GM08714 (cell line): ENCODE data around the gene AP5S1.
A peak's percentile ranks its signal among the peaks of the same experiment; 100 is the strongest.

Experiments
- H3K4me3 ChIP-seq: fragments of 200-500 bp; sonication (Bioruptor generic); 2 replicates; pipeline ENCODE4 v1.5.1; 2014; ENCODE audit warnings: mild to moderate bottlenecking, low read length, inconsistent platforms
- ZNF274 ChIP-seq: IDR thresholded peaks from 2 replicates; pipeline ENCODE4 v1.6.1; 2012; ENCODE audit warnings: mild to moderate bottlenecking, low read depth, low read length

The AP5S1 gene

DNA sequence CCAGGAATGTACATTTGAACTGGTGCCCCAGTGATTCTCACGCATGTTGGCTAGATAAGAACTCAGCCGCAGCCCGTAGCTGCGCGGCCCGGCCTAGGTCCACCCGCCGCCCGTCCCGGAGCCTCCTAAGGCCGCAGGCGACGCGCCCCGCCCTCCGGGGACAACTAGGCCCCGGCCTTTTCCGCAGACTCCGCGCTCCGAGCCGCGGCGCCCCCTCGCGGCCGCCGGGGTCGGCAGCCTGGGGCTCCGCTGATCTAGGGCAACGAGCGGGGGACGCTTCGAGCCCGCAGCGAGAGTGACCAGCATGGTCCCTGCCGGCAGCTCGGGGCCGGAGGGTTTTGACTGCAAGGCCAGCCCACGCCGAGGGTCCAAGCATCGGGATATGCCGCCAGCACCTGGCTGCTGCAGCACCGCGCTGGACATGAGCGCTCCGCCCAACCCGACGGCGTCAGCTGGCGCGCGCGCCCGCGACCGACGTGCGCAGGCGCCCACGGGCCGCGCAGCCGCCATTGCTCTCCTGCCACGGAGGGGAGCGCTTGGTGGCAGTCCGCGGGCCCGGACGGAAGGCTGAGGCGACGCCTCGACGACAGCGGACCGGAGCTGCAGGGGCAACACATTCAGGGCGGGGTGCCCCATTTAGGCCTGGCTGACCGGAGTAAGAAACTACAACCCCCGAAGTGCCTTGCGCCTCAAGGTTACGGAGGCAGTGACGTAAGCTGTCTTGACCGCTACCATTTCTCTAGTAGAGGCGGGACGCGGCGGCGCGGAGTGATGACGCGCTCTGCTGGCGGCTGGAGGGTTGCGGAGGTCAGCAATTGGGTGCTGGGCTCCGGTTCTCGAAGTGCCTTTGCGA lies at the start of gene AP5S1:
Gene AP5S1 (plus strand): TSS at position 500 of the 853 bp plus-strand sequence. CDS start 1,571 bp downstream, outside the sequence.
- peak within 1 kb of the TSS; percentile 86 for H3K4me3 ChIP-seq
- TF ChIP-seq ZNF274: no peak

GRCh38 chr20:3771552-3772058 lies 48.7 kb upstream of the AP5S1 start:
- TF ChIP-seq ZNF274: no peak
- no peak overlapping the region for H3K4me3 ChIP-seq

- no peak for TF ChIP-seq ZNF274
- no peak overlapping the region for H3K4me3 ChIP-seq
Observed at GRCh38 chr20:3775457-3776108, 44.8 kb upstream of the AP5S1 start.

GRCh38 chr20:3777381-3777715 lies 43.0 kb upstream of the AP5S1 start:
- no peak for TF ChIP-seq ZNF274
- no peak overlapping the region; the same call in 1 of the 2 replicates for H3K4me3 ChIP-seq

DNA sequence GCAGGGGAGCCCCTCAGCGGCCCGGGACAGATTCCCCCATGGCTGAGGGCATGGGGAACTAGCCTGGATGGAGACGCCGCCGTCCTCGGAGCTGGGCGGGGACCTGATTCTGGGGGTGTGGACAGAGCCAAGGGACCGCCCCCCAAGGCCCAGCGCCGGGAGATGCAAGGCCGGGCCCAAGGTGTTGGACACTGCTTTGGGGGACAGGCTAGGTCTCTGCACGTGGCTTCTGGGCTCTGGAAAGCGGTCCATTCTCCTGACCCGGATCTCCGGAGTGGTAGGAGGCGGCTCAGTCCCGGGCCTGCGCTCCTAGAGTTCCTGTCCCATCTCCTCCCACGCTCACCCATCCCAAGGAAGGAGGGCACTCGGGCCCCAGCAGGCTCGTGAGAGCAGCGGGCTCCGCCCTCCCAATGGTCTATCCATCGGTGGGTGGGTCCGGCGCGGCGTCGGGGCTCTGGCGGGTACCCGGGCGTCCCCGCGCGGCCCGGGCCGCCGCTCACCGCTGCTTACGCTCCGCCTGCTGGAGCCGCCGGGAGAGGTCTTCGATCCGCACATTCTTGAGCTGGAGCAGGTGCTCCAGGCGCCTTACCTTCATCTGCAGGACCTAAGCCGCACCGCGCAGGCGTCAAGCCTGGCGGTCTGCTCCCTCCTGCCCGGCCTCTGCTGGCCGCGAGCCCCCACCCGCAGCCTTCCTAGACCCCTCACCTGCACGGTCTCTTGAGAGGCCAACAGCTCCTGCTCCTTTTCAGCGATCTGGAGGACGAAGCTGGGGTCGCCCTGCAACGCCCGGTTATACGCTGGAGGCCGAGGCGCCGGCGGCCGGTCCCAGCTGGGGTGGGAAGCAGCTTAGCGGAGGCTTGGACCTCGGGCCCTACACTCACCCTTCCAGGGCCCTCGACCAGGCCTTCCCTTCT lies 42.4 kb upstream of the AP5S1 start:
- TF ChIP-seq ZNF274: no peak
- H3K4me3 ChIP-seq: peak overlapping the region; percentile 6; the same call in 1 of the 2 replicates

DNA sequence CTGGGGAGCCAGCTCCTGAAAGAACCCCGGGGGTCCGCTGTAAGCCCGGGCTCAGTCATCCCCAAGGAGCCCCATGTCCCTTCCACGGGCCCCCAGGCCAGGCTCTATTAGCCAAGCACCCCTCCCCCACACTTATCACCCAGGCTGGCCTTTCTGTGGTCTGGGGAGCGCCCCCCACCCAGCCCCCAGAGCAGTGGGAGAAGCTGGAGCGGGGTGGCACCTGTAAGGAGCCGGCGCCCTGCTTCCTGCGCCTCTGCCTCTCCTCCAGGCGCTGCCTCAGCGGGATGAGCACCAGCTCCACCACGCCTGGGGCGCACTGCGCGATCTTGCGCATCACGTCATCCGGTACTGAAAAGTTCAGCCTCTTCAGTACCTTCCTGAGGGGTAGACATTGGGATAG lies 41.4 kb upstream of the AP5S1 start:
- no peak overlapping the region for H3K4me3 ChIP-seq
- TF ChIP-seq ZNF274: no peak

- H3K4me3 ChIP-seq: peak within 1 kb of the TSS; percentile 32; the same call in 1 of the 2 replicates
Observed at GRCh38 chr20:3781153-3781910, 39.0 kb upstream of the AP5S1 start, which contains the start of gene SPEF1. TSS of gene SPEF1 (minus strand) at chr20:3781448. CDS start at chr20:3781287, 161 bp downstream.

DNA sequence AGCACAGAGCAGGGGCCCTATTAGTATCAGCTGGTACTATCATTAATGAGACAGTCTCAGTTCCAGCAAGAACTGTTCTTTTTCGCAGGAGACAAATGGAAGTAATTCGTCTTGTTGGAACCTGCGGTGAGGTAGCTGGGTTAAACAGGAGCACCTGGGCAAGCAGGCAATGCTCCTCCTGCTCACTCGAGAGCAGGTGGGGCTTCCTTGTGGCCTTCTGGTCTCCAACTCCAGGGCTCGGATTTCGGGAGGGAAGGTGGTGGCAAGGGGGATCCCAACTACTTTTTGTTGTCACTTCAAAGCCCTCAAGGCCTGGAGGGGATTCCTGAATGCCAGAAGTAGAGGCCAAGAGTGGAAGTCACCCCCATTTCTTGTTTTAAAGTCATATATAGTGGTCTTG lies 37.8 kb upstream of the AP5S1 start:
- no peak for TF ChIP-seq ZNF274
- H3K4me3 ChIP-seq: no peak overlapping the region

More at GRCh38 chr20:3781153-3781910, 39.0 kb upstream of the AP5S1 start, which contains the start of gene SPEF1:
- TF ChIP-seq ZNF274: no peak

GRCh38 chr20:3783068-3783489 lies 37.3 kb upstream of the AP5S1 start:
- TF ChIP-seq ZNF274: no peak
- H3K4me3 ChIP-seq: no peak overlapping the region

DNA sequence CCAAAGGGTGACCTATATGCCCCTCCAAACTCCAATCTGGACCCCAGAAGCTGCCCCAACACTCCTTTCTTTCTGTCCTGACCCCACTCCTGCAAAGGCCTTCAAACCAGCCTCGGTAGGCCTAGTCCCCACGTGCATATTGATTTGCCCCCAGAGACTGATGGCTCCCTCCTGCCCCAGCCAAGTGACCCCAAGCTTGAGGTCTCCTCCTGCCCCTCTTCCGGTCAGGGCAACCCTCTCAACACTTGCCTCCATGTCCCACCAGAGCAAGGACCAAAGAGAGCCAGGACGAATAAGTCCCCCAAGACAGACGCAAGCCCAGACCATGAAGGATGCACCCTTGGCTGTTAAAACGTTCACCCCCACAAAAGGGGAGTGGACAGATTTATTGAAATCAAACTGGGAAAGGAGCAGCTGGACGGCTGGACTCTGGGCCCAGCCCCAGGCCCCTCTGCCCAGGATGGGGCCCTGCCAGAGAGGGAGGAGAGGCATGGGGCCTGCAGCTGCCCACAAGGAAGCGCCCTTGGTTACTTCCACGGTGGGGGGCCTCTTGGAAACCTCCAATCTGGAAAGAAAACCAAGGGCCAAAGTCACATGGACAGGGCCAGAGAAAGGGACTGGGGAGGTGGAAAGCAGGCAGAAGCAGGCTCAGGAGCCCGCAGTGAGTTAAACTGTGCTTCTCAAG lies 36.7 kb upstream of the AP5S1 start:
- TF ChIP-seq ZNF274: no peak
- no peak overlapping the region for H3K4me3 ChIP-seq

DNA sequence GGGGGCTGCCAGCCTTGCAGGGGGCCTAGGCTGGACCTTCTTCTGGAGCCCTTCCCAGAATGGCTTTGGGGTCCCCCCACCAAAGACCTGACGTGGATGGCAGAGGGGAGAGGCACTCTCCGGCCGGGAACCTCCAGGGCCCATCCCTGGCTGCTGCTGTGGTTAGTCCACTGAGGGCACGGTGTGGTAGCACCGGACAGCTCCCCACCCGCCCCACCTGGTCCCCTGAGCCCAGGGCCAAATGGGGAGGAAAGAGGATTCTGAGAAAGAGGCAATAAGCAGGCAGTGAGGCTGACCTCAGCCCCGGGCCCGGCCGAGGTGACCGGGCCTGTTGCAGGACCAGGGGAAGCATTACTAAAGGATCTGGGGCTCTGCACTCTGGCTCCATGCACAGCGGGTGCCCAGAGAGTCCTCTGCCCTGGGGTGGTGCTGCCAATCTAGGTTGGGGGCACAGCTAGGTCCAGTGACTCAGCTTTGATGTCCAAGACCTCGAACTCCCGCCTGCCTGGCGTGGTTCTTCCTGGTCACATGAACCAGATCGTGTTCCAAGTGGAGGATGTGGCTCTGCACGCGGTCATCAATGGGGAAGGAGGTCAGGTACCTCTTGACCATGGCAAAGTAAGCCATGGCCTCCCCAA lies 36.0 kb upstream of the AP5S1 start:
- no peak for TF ChIP-seq ZNF274
- no peak overlapping the region for H3K4me3 ChIP-seq

DNA sequence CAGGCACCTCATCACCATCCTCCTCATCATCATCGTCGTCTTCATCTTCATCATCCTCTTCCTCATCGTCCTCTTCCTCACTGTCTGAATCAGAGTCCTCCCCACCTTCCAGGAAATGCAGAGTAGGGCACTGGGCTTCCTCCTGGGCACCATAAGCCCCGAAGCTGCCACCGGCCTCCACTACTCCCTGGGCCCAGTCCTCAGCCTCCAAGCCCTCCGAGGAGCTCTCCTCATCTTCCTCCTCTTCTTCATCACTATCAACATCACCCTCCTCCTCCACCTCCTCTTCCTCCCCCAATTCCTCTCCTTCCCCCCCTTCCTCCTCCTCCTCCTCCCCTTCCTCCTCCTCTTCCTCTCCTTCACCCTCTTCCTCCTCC lies 35.5 kb upstream of the AP5S1 start:
- TF ChIP-seq ZNF274: no peak

More for the DNA sequence above, 35.5 kb upstream of the AP5S1 start:
- no peak overlapping the region for H3K4me3 ChIP-seq
